ENCODE results near the gene COA1.

DNA sequence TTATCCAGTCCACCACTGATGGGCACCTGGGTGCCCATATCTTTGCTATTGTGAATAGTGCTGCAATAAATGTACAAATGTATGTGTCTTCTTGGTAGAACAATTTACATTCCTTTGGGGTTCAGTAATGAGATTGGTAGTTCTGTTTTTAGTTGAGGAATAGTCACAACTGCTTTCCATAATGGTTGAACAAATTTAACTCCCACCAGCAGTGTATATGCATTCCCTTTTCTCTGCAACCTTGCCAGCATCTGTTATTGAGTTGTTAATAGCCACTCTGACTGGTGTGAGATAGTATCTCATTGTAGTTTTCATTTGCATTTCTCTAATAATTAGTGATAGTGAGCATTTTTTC is 27.8 kb downstream of the COA1 start:
- TF ChIP-seq, protein P1, sequence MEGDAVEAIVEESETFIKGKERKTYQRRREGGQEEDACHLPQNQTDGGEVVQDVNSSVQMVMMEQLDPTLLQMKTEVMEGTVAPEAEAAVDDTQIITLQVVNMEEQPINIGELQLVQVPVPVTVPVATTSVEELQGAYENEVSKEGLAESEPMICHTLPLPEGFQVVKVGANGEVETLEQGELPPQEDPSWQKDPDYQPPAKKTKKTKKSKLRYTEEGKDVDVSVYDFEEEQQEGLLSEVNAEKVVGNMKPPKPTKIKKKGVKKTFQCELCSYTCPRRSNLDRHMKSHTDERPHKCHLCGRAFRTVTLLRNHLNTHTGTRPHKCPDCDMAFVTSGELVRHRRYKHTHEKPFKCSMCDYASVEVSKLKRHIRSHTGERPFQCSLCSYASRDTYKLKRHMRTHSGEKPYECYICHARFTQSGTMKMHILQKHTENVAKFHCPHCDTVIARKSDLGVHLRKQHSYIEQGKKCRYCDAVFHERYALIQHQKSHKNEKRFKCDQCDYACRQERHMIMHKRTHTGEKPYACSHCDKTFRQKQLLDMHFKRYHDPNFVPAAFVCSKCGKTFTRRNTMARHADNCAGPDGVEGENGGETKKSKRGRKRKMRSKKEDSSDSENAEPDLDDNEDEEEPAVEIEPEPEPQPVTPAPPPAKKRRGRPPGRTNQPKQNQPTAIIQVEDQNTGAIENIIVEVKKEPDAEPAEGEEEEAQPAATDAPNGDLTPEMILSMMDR (IDR thresholded peaks at IDR 0.05), result no peak
- TF ChIP-seq EZH2 (IDR thresholded peaks at IDR 0.05) (no peak), EZH2phosphoT487 (IDR thresholded peaks at IDR 0.05) (no peak)
